CD4-positive, alpha-beta memory T cell (primary cell): ENCODE results near the gene EWSR1. TPM values are rescaled to one million over a fixed set of nuclear protein-coding genes. Genes with fewer than 3 reads are reported as not detected.

Source experiments
- CTCF ChIA-PET: fragments of 350-600 bp; sonication (Branson Sonifier 250); formaldehyde crosslinking; loops from one replicate; lab custom pipeline; 2021; ENCODE audit warnings: inconsistent platforms; ENCODE audit not compliant: partially characterized antibody; lab: Charles Lee
- POLR2A ChIA-PET: fragments of 350-600 bp; sonication (Branson Sonifier 250); formaldehyde crosslinking; loops from one replicate; lab custom pipeline; 2021; ENCODE audit not compliant: partially characterized antibody; lab: Charles Lee
- DNase-seq, 5 donors: peaks; one replicate each; pipeline versions ENCODE4 v3.0.0 to v3.0.0-alpha.2; 2020 to 2022; ENCODE audit warnings: mixed read lengths in 1 of 5
- H3K27ac ChIP-seq: one replicate; pipeline ENCODE4 v1.7.0; 2013; ENCODE audit warnings: low read depth, low read length
- H3K27me3 ChIP-seq: 2 replicates; pipeline ENCODE4 v1.7.0; 2013; ENCODE audit warnings: mild to moderate bottlenecking, low read length, moderate library complexity; ENCODE audit not compliant: insufficient read depth
- H3K36me3 ChIP-seq: 2 replicates; pipeline ENCODE4 v1.7.0; 2013; ENCODE audit warnings: mild to moderate bottlenecking, low read length, moderate library complexity; ENCODE audit not compliant: insufficient read depth
- H3K4me1 ChIP-seq: 2 replicates; pipeline ENCODE4 v1.7.0; 2013; ENCODE audit warnings: mild to moderate bottlenecking, low read length, moderate library complexity; ENCODE audit not compliant: insufficient read depth
- H3K4me3 ChIP-seq, 2 donors: one replicate each; pipeline ENCODE4 v1.7.0; 2013; ENCODE audit warnings: low read length in 2 of 2, mild to moderate bottlenecking in 1 of 2
- H3K9me3 ChIP-seq, 2 donors: one replicate each; pipeline ENCODE4 v1.7.0; 2013; ENCODE audit warnings: low read length in 2 of 2, control low read depth in 1 of 2; ENCODE audit not compliant: control insufficient read depth in 1 of 2
- H3K27ac Mint-ChIP-seq, 7 donors: one replicate each; pipeline ENCODE4 v1.8.0; 2020 to 2021; ENCODE audit warnings: mixed read lengths in 7 of 7, mild to moderate bottlenecking in 6 of 7, inconsistent platforms in 3 of 7, moderate library complexity in 3 of 7
- H3K27me3 Mint-ChIP-seq, 2 donors: one replicate each; pipeline ENCODE4 v1.8.0; 2020 to 2021; ENCODE audit warnings: mixed read lengths in 2 of 2
- H3K36me3 Mint-ChIP-seq, 2 donors: one replicate each; pipeline ENCODE4 v1.8.0; 2020 to 2021; ENCODE audit warnings: mixed read lengths in 2 of 2, inconsistent platforms in 1 of 2, mild to moderate bottlenecking in 1 of 2
- H3K4me1 Mint-ChIP-seq, 4 donors: one replicate each; pipeline ENCODE4 v1.8.0; 2020 to 2021; ENCODE audit warnings: mixed read lengths in 4 of 4, mild to moderate bottlenecking in 1 of 4
- H3K4me3 Mint-ChIP-seq, 8 donors: one replicate each; pipeline ENCODE4 v1.8.0; 2020 to 2021; ENCODE audit warnings: mixed read lengths in 8 of 8, mild to moderate bottlenecking in 7 of 8, moderate library complexity in 6 of 8, inconsistent platforms in 3 of 8
- H3K9me3 Mint-ChIP-seq, 8 donors: one replicate each; pipeline ENCODE4 v1.8.0; 2020 to 2021; ENCODE audit warnings: mixed read lengths in 8 of 8, mild to moderate bottlenecking in 5 of 8, inconsistent platforms in 3 of 8, moderate library complexity in 1 of 8
- intact Hi-C: fragments of 100-400 bp; cut with micrococcal nuclease; formaldehyde crosslinking; loops from one replicate; pipeline ENCODE4 v1.15.1; 2023
- polyA plus RNA-seq, 2 donors: library from polyadenylated mRNA; unstranded; fragments of 300-500 nt; fragmentation: Illumina TruSeq; gene quantifications; one replicate each; pipeline ENCODE4 v1.2.3, GENCODE V29; 2021
- total RNA-seq, 2 experiments: library from RNA; stranded (reverse); gene quantifications; one replicate each; pipeline ENCODE4 v1.2.3, GENCODE V29; 2021

EWSR1 gene
- total and polyA plus RNA-seq, 4 experiments from 2014 or later: 192 to 250 (median 228) TPM

- no peaks in the 10 kb centered on the region for H3K4me1 Mint-ChIP-seq
- intact Hi-C loops: no loop called here
- H3K27me3 Mint-ChIP-seq: no peaks in the 10 kb centered on the region
- no peaks in the 10 kb centered on the region for H3K4me1 ChIP-seq
- no peaks in the 10 kb centered on the region for H3K9me3 ChIP-seq
- H3K27me3 ChIP-seq: no peaks in the 10 kb centered on the region
- no peak overlapping the region for H3K4me3 Mint-ChIP-seq
- CTCF ChIA-PET: no interaction called here
- H3K9me3 Mint-ChIP-seq: no peaks in the 10 kb centered on the region
- no peak for DNase-seq
- H3K36me3 ChIP-seq: peaks cover 37% of the 10 kb centered on the region
- H3K4me3 ChIP-seq: no peak overlapping the region
- H3K36me3 Mint-ChIP-seq: peaks cover 9 to 50% of the 10 kb centered on the region in 2 donors
- H3K27ac Mint-ChIP-seq: no peak overlapping the region
- H3K27ac ChIP-seq: no peak overlapping the region
- POLR2A ChIA-PET: no interaction called here
Measured at GRCh38 chr22:29330291-29330690, 62.2 kb downstream of the EWSR1 start.

DNA sequence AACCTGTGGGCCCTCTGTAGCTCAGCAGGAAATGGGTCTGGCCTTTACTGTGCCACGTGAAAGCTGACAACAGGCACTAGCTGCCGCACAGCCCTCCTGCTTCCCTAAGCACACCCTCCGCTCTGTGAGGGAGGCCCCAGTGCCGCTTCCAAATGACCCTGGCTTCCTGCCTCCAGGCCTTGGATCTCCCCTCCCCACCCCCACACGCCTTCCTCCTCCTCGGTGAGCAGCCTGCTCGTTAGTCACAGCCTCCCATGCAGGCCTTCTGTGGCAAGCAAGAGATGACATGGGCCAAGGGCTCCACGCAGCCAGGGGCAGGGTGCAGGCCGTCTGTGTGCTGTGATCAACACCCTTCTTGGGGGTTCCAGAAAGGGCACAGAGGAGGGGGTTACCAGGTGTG, 62.7 kb downstream of the EWSR1 start:
- Mint-ChIP-seq H3K4me3 (no peak overlapping the region), H3K9me3 (no peaks in the 10 kb centered on the region), H3K36me3 (peaks cover 9 to 55% of the 10 kb centered on the region in 2 donors), H3K4me1 (no peaks in the 10 kb centered on the region), H3K27ac (no peak overlapping the region), H3K27me3 (no peaks in the 10 kb centered on the region)
- Histone ChIP-seq H3K4me3 (no peak overlapping the region), H3K36me3 (peaks cover 37% of the 10 kb centered on the region), H3K27ac (no peak overlapping the region), H3K9me3 (no peaks in the 10 kb centered on the region), H3K27me3 (no peaks in the 10 kb centered on the region), H3K4me1 (no peaks in the 10 kb centered on the region)
- ChIA-PET POLR2A (no interaction called here), CTCF (no interaction called here)
- intact Hi-C loops: no loop called here
- no peak for DNase-seq

DNA sequence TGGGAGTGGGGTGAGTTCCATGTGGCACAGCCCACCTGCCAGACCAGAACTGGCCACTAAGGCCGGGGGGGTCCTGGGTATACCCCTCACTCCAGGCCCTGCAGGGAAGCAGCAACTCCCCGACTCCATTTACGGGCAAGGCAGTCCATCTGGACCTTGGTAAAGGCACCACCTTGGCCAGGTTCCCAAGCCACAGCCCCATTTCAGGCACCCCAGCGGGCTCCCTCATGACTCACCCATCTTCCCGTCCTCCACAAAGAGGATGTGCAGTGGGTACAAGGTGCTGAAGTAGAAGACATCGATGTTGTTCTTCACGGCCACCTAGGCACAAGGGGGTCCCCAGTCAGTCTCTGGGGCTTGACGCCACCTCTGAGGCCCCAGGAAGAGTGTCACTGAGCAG, 63.1 kb downstream of the EWSR1 start:
- H3K36me3 Mint-ChIP-seq: peaks cover 11 to 60% of the 10 kb centered on the region in 2 donors
- peaks cover 42% of the 10 kb centered on the region for H3K36me3 ChIP-seq
- H3K9me3 Mint-ChIP-seq: peaks cover 0 to under 1% (median 0%) of the 10 kb centered on the region in 8 donors
- no peaks in the 10 kb centered on the region for H3K9me3 ChIP-seq
- H3K27me3 ChIP-seq: no peaks in the 10 kb centered on the region
- no peak overlapping the region for H3K4me3 Mint-ChIP-seq
- H3K4me1 ChIP-seq: no peaks in the 10 kb centered on the region
- no peak overlapping the region for H3K4me3 ChIP-seq
- intact Hi-C loops: no loop called here
- no peaks in the 10 kb centered on the region for H3K27me3 Mint-ChIP-seq
- no peaks in the 10 kb centered on the region for H3K4me1 Mint-ChIP-seq
- no peak overlapping the region for H3K27ac ChIP-seq
- no peak overlapping the region for H3K27ac Mint-ChIP-seq
- ChIA-PET POLR2A (no interaction called here), CTCF (no interaction called here)
- no peak for DNase-seq

DNA sequence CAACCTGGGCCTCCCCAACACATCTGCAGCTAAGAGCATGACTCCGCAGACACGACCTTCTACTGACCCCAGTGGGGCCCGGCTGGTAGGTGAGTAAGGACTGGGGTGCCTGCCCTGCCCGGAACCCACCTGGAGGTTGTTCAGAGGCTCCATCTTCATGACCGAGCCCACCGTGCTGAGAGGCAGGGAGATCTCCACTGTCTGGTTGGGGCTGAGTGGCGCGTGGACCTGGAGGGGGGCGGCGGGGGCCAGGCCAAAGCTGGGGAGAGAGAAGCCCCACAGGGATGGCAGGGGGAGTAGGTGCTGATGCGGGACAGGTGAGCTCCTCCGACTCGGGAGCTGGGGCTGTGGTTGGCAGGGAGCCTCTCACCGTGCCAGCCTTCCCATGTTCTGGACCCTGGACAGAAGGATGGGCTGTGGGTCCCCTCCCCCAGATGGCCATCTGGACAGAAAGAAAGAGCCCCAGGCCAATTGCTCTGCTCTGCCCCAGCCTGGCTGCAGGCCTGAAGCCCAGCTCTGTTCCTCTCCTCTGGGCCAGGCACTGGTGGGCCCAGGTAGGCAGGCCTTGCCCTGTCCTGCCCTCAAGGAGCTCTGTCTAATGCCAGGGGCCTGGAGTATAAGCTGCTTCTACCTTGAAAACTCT, 63.7 kb downstream of the EWSR1 start:
- no peaks in the 10 kb centered on the region for H3K27me3 Mint-ChIP-seq
- intact Hi-C loops: no loop called here
- DNase-seq: no peak
- ChIA-PET POLR2A (no interaction called here), CTCF (no interaction called here)
- no peak overlapping the region for H3K27ac ChIP-seq
- no peak overlapping the region for H3K4me3 ChIP-seq
- H3K27me3 ChIP-seq: no peaks in the 10 kb centered on the region
- peaks cover 14 to 60% of the 10 kb centered on the region in 2 donors for H3K36me3 Mint-ChIP-seq
- peaks cover 44% of the 10 kb centered on the region for H3K36me3 ChIP-seq
- peaks cover 0 to 2% (median 0%) of the 10 kb centered on the region in 8 donors for H3K9me3 Mint-ChIP-seq
- H3K9me3 ChIP-seq: no peaks in the 10 kb centered on the region
- no peaks in the 10 kb centered on the region for H3K4me1 ChIP-seq
- no peaks in the 10 kb centered on the region for H3K4me1 Mint-ChIP-seq
- no peak overlapping the region for H3K27ac Mint-ChIP-seq
- no peak overlapping the region for H3K4me3 Mint-ChIP-seq

DNA sequence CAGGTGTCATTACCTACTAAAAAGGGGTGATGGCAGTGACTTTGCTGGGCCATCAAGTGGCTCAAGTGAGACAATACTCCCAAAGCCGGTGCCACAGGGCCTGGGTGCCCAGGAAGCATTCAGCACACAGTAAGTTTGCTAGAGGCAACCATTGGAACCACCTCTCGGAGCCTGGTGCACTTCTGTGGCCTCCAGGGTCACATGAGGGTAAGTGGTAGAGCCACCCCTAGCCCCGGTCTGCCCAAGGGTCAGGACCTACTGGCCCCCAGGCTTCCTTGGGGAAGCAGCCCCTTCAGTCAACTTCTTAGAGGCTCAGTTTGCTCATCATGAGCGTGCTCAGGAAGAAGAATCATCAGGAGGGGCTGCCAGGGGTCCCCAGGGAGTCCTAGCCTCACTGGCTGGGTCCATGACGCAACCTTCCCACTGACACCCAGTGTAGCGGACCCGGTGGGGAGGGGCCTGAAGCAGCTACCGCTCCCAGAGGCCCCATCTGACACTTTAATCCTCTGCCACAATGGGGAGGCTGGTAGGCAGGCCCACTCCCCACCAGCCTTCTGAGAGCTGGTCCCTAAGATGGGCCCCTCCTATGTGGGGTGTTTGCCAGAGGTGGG, 64.9 kb downstream of the EWSR1 start:
- H3K36me3 ChIP-seq: peaks cover 53% of the 10 kb centered on the region

GRCh38 chr22:29334148-29334547, 66.1 kb downstream of the EWSR1 start:
- peaks cover 29 to 75% of the 10 kb centered on the region in 2 donors for H3K36me3 Mint-ChIP-seq
- H3K9me3 Mint-ChIP-seq: peaks cover 0 to 2% (median 0%) of the 10 kb centered on the region in 8 donors

More for the DNA sequence above, 64.9 kb downstream of the EWSR1 start:
- POLR2A ChIA-PET: no interaction called here
- Mint-ChIP-seq H3K36me3 (peaks cover 17 to 68% of the 10 kb centered on the region in 2 donors), H3K27ac (peak overlapping the region in 1 of 7 donors; percentile 9), H3K9me3 (peaks cover 0 to 2% (median 0%) of the 10 kb centered on the region in 8 donors), H3K4me3 (no peak overlapping the region), H3K27me3 (no peaks in the 10 kb centered on the region), H3K4me1 (no peaks in the 10 kb centered on the region)
- H3K9me3 ChIP-seq: no peaks in the 10 kb centered on the region
- no peaks in the 10 kb centered on the region for H3K4me1 ChIP-seq
- no peak overlapping the region for H3K27ac ChIP-seq
- no peak overlapping the region for H3K4me3 ChIP-seq
- no peak for DNase-seq
- CTCF ChIA-PET: no interaction called here
- intact Hi-C loops: no loop called here
- H3K27me3 ChIP-seq: no peaks in the 10 kb centered on the region

DNA sequence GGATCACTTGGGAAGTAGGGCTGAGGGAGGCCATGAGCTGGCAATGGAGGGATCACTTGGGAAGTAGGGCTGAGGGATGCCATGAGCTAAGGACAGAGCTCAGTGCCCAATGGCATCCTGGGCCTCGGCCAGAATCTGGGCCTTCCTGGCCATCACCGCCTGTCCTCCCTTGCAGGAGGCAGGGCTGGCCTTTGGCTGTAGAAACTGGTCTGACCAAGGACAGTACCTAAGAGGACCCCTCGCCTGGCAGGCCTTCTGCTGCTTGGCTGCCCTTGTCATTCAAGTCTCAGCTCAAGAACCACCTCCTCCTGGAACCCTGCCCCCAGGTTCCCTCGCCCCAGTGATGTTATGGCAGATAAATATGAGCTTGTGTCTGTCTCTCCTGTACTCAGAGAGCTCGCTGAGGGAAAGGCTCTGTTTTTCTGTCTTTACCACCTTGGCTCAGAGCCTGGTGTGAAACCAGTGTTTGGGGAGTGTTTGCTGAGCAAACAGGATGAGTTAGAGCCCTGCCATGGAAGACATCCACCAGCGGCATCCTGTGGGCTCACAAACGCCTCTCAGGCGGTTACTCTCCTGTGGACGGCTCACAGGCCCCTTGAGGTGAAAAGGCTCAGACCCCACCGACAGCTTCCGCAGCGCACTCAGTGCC, 66.8 kb downstream of the EWSR1 start:
- H3K4me3 ChIP-seq: no peak overlapping the region
- H3K9me3 ChIP-seq: no peaks in the 10 kb centered on the region
- no peak for DNase-seq
- Mint-ChIP-seq H3K9me3 (peaks cover 0 to 2% (median 0%) of the 10 kb centered on the region in 8 donors), H3K27me3 (no peaks in the 10 kb centered on the region), H3K36me3 (peaks cover 35 to 77% of the 10 kb centered on the region in 2 donors), H3K27ac (no peak overlapping the region), H3K4me3 (no peak overlapping the region), H3K4me1 (peaks cover 0 to 3% (median 0%) of the 10 kb centered on the region in 4 donors)
- no peak overlapping the region for H3K27ac ChIP-seq
- peaks cover 66% of the 10 kb centered on the region for H3K36me3 ChIP-seq
- POLR2A ChIA-PET: no interaction called here
- intact Hi-C loops: no loop called here
- no peaks in the 10 kb centered on the region for H3K4me1 ChIP-seq
- no peaks in the 10 kb centered on the region for H3K27me3 ChIP-seq
- CTCF ChIA-PET: interaction anchor here (0.7 kb wide), 2 partner anchors 22 to 431 kb away, joined by 3 to 4 read pairs; no protein-coding TSS in a partner anchor

More at GRCh38 chr22:29334148-29334547, 66.1 kb downstream of the EWSR1 start:
- peaks cover 62% of the 10 kb centered on the region for H3K36me3 ChIP-seq
- no peaks in the 10 kb centered on the region for H3K9me3 ChIP-seq
- no peak for DNase-seq
- Mint-ChIP-seq H3K4me3 (no peak overlapping the region), H3K4me1 (peaks cover 0 to 3% (median 0%) of the 10 kb centered on the region in 4 donors), H3K27me3 (no peaks in the 10 kb centered on the region), H3K27ac (no peak overlapping the region)
- H3K4me3 ChIP-seq: no peak overlapping the region
- POLR2A ChIA-PET: no interaction called here
- H3K27me3 ChIP-seq: no peaks in the 10 kb centered on the region
- no peak overlapping the region for H3K27ac ChIP-seq
- intact Hi-C loops: no loop called here
- CTCF ChIA-PET: no interaction called here
- H3K4me1 ChIP-seq: no peaks in the 10 kb centered on the region
